Epithelial cell of umbilical artery (primary cell): ENCODE results near the gene CUEDC2. TPM values are rescaled to one million over a fixed set of nuclear protein-coding genes. Genes with fewer than 3 reads are reported as not detected.

Source experiments
- total RNA-seq: library from RNA; depleted of rRNA; stranded (reverse); fragments of >200 nt; gene quantifications from 2 replicates; pipeline ENCODE4 v1.2.3, GENCODE V29; 2014

Gene CUEDC2, protein sequence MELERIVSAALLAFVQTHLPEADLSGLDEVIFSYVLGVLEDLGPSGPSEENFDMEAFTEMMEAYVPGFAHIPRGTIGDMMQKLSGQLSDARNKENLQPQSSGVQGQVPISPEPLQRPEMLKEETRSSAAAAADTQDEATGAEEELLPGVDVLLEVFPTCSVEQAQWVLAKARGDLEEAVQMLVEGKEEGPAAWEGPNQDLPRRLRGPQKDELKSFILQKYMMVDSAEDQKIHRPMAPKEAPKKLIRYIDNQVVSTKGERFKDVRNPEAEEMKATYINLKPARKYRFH
- total RNA-seq, result 70.5 and 73.1 TPM in 2 replicates

GRCh38 chr10:102432162-102432950, at the start of gene CUEDC2:
Gene CUEDC2, minus strand, starts transcription at chr10:102432574. Its CDS starts 7,386 bp downstream, at chr10:102425188.

DNA sequence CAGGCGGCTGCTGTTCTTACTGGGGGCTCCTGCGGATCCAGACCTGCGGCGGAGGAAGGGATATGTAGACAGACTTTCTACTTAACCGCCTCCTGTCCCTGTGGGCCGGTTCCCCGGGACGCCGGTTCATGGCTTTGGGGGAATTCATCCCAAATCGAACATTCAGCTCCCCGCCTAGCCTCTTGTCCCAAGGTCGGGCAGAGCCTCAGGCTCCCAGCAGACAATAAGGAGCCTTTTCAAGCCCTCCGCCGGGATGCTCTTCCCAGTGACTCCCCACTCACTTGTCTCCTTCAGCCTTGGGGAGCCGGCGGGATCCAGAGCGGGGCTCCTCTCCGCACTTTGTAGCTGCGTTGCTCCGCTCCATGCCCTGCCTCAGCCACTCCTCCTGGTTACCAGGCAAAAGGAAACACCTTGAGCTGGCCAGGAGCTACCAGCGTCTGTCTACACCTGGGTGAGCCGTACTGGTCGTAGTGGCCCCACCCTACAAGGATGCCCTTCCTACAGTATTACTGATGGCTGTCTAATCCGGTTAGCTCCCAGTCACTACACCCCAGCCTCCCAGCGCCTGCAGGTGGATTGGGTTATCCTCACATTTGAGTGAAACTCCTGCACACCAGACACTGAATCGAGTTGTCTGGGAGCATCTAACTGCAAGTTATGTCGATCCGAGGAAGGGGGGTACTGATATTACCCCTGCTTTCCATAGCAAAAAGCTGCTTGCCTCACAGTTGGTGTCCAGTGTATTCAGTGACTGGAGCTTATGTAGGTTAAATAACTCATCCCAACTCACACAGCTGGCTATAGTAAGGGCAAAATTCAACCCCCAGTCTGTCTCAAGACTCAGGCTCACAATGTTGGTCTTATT, 19.0 kb upstream of the CUEDC2 start, which contains the start of gene C10orf95:
TSS of gene C10orf95 (minus strand) at position 439 of the 865 bp plus-strand sequence. CDS start 450 bp downstream, outside the sequence.

GRCh38 chr10:102420714-102421506, 11.5 kb downstream of the CUEDC2 start, which contains the start of gene FBXL15:
Gene FBXL15, plus strand, starts transcription at chr10:102420836. Its CDS starts 294 bp downstream, at chr10:102421130.

DNA sequence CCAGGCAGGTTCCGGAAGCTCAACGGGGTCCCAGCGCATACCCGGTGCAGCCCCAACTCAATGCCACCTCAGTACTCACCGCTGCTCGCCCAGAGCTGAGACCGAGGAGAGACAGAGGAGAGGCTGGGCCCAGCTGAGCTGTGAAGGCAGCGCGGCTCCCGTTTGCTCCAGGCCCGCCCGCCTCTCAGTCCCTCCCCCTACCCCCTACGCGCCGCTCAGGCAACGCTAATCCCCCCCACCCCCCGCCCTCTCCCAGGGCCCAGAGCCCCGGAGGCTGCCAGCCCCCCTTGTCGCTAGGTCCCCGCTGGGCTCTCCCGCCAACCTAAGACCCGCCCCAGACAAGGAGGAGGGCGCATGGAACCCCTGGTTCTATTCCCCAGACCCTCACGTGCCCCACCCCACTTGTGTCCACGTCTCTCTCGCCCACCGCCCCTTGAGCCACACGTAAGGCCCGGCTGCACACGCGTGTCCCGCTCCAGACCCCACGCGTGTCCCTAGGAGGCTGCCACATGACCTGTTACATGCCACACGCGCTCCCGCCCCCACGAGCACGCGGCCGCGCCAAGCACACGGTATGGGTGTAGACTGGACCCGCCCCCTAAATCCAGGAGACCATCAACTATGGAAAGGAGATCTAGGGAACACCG, 13.6 kb downstream of the CUEDC2 start, which contains the start of gene PSD:
TSS of gene PSD (minus strand) at position 164 of the 647 bp plus-strand sequence. CDS start 1,747 bp downstream, outside the sequence.

DNA sequence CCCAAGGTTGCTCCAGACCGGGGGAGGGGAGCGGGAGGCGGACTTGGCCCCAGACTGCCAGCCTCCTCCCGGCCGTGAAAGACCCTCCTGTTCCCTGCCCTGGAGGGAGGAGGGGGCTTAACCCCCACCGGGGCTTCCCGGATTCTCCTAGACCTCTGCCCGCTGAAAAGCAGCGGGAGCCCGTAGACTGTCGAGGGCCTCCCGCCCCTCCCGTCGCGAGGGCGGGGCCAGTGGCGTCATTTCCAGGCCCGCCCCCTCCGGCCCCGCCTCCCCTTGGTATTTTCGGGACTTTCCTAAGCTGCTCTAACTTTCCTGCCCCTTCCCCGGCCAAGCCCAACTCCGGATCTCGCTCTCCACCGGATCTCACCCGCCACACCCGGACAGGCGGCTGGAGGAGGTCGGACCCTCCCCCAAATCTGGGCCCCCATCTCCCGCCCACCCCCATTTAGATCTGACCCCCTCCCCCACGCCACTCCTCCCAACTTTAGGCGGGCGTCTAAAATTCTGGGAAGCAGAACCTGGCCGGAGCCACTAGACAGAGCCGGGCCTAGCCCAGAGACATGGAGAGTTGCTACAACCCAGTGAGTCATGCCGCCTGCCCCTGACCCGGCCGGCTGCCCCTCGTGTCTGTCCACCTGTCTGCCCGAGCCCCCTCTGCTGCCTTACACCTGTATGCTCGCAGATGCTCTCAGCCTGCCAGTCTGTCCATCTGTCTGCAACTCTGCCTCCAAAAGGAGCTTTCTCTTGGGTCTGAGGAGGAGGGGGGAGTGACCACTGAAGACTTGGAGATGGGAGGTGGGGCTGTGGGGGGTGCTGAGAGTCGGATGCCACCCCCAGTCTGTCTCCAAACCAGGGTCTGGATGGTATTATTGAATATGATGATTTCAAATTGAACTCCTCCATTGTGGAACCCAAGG, 36.7 kb downstream of the CUEDC2 start, which contains the start of gene NFKB2:
TSS of gene NFKB2 (plus strand) at position 306 of the 917 bp plus-strand sequence. CDS start at position 561, 255 bp downstream.

Other genes with a start within 250 kb of the CUEDC2 start
- not detected in 2 replicates for gene ELOVL3, start 206.3 kb downstream of the CUEDC2 start, total RNA-seq
- gene PITX3, start 191.1 kb downstream of the CUEDC2 start, total RNA-seq, result not detected in 2 replicates
- 13.3 and 13.8 TPM in 2 replicates for gene GBF1, start 187.0 kb downstream of the CUEDC2 start, total RNA-seq
- gene NFKB2, start 36.9 kb downstream of the CUEDC2 start, total RNA-seq, result 10.4 and 16.7 TPM in 2 replicates
- gene PSD, start 13.8 kb downstream of the CUEDC2 start, total RNA-seq, result under 0.01 and 0.46 TPM in 2 replicates
- gene FBXL15, start 11.7 kb downstream of the CUEDC2 start, total RNA-seq, result 8.7 and 10.7 TPM in 2 replicates
- gene C10orf95, start 19.0 kb upstream of the CUEDC2 start, total RNA-seq, result not detected in 2 replicates
- 118 and 134 TPM in 2 replicates for gene ACTR1A, start 70.1 kb upstream of the CUEDC2 start, total RNA-seq
- gene SUFU, start 71.4 kb upstream of the CUEDC2 start, total RNA-seq, result 2.6 and 2.7 TPM in 2 replicates
- gene TRIM8, start 211.9 kb upstream of the CUEDC2 start, total RNA-seq, result 54.1 and 66.3 TPM in 2 replicates